Peyer's patch (tissue), 4 donors: ENCODE measurements around the gene SAPCD2.

Source experiments
- POLR2A ChIP-seq, 2 donors: fragments of 450-650 bp; IDR thresholded peaks; one replicate each; pipeline ENCODE4 v1.5.1; 2017; ENCODE audit warnings: antibody characterized with exemption in 2 of 2, mild to moderate bottlenecking in 2 of 2, moderate library complexity in 2 of 2
- TF ChIP-seq, protein P1 (sequence below), 6 experiments: fragments of 450-650 bp in 4 of 6; fragments of 200-600 bp in 2 of 6; sonication (generic) in 1 of 6; IDR thresholded peaks; one replicate each; pipeline ENCODE4 v1.5.1; 2017 to 2019; ENCODE audit warnings: antibody characterized with exemption in 6 of 6, mild to moderate bottlenecking in 3 of 6, moderate library complexity in 1 of 6

DNA sequence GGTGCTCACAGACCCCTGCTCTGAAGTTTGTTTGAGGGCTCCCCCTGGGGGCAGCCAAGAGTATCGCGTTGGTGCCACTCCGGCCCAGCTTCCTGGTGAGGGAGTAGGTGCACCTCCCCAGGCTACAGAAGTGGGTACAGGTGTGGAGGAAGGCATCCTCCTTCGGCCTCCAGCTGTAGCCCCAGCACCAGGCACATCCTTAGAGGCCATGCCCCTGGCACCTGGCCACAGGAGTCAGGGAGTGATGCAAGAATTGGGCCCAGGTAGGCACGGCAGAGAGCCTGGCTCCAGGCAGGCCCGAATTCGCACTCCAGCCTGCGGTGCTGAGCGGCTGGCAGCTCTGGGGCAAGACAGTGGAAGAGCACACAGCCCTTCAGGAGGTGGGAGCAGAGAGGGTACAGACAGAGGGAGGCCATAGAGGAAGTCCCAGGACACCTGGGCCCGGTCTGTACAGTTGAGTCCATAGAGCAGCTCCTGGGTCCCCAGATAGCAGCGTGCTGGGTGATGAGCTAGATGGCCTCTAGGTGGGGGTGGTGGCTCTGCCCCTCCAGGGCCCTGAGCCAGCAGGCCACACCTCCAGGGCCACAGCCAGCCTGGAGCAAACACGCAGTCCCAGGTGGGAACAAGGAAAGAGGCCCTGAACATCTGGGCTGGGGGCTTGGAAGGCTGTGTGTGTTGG is 2.4 kb downstream of the SAPCD2 start:
- TF ChIP-seq, protein P1, sequence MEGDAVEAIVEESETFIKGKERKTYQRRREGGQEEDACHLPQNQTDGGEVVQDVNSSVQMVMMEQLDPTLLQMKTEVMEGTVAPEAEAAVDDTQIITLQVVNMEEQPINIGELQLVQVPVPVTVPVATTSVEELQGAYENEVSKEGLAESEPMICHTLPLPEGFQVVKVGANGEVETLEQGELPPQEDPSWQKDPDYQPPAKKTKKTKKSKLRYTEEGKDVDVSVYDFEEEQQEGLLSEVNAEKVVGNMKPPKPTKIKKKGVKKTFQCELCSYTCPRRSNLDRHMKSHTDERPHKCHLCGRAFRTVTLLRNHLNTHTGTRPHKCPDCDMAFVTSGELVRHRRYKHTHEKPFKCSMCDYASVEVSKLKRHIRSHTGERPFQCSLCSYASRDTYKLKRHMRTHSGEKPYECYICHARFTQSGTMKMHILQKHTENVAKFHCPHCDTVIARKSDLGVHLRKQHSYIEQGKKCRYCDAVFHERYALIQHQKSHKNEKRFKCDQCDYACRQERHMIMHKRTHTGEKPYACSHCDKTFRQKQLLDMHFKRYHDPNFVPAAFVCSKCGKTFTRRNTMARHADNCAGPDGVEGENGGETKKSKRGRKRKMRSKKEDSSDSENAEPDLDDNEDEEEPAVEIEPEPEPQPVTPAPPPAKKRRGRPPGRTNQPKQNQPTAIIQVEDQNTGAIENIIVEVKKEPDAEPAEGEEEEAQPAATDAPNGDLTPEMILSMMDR (IDR thresholded peaks at IDR 0.05): peak; percentile 75 to 89 (median 85)
- TF ChIP-seq POLR2A (IDR thresholded peaks at IDR 0.05): no peak
